HG03045 (cell line): ENCODE results near the gene SCUBE2.

Source experiments
- ATAC-seq: cut with Tn5 transposase; IDR thresholded peaks from one replicate; pipeline ENCODE4 v1.9.1; 2021; ENCODE audit warnings: mild to moderate bottlenecking, moderate library complexity; ENCODE audit not compliant: unreplicated experiment

SCUBE2 gene

GRCh38 chr11:9049959-9050358, 41.4 kb downstream of the SCUBE2 start:
- ATAC-seq, result no peak

GRCh38 chr11:9047964-9048523, 43.4 kb downstream of the SCUBE2 start:
- ATAC-seq, result no peak

- no peak for ATAC-seq
Measured at GRCh38 chr11:9046481-9046880, 44.9 kb downstream of the SCUBE2 start.

GRCh38 chr11:9042488-9042887, 48.9 kb downstream of the SCUBE2 start:
- no peak for ATAC-seq

DNA sequence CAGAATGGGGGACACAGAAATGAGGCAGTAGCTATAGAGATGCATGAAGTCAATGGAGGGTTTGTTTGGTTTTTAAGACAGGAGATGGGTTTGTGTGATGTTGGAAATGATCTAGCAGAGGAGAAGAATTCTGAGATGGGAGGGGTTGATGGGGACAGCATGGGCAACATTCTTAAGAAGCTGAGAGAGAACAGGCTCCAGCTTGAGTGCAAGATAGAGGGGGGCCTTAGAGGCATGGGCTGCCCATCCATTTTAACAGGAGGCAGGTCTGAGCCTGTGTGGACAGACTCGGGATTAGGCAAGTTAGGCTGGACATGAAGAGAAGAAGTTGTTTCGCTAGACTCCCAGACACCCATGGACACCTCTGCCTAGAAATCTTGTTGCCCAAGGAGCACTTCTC, 49.7 kb downstream of the SCUBE2 start:
- ATAC-seq, result no peak

- ATAC-seq, result no peak
Measured at GRCh38 chr11:9040410-9040809, 51.0 kb downstream of the SCUBE2 start.

DNA sequence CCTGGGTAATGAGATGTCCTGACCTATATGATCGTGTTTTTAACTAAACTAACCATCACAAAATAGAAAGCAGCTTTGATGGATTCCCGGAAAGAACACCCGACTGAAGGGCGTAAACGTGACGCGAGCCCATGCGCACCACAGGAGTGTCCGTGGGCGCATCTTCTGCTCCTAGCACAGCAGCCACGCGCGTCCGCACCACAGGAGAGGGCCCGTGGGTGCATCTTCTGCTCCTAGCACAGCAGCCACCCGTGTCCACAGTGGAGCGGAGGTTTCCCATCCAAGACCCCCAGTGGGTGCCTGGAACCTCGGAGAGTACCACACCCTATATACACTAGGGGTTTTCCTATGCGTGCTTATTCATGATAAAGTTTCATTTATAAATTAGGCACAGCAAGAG, 51.5 kb downstream of the SCUBE2 start:
- ATAC-seq, result no peak

GRCh38 chr11:9039198-9039597, 52.2 kb downstream of the SCUBE2 start:
- no peak for ATAC-seq

DNA sequence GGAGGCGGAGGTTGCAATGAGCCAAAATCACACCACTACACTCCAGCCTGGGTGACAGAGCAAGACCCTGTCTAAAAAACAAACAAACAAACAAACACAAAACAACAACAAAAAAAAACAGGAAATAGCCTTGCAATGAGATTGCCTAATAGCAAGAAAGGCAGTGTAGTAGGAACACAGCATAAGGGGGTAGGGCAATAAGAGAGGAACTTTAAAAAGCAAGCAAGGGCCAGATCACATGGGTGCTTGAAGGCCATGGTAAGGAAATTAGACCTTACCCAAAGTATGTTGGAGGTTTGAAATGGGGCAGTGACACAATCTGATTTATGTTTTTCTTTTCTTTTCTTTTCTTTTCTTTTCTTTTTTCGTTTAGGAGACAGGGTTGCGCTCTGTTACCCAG, 52.9 kb downstream of the SCUBE2 start:
- no peak for ATAC-seq

DNA sequence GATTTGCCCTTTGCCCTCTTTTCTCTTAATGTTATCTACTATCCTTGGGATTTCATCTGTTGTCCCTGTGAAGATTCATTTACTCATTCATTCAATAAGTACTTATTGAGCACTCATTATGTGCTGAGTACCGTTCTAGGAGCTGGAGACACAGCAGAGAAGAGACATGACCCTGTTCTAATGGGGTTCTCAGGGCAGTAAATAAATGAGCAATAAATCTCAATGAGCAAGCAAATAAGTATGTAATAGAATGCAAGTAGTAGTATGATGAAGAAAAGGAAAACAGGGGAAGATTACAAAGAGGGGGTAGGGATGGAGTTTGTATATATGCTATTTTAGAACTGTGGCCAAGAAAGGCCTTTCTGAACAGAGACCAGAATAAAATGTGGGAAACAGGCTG, 53.4 kb downstream of the SCUBE2 start:
- ATAC-seq, result no peak

DNA sequence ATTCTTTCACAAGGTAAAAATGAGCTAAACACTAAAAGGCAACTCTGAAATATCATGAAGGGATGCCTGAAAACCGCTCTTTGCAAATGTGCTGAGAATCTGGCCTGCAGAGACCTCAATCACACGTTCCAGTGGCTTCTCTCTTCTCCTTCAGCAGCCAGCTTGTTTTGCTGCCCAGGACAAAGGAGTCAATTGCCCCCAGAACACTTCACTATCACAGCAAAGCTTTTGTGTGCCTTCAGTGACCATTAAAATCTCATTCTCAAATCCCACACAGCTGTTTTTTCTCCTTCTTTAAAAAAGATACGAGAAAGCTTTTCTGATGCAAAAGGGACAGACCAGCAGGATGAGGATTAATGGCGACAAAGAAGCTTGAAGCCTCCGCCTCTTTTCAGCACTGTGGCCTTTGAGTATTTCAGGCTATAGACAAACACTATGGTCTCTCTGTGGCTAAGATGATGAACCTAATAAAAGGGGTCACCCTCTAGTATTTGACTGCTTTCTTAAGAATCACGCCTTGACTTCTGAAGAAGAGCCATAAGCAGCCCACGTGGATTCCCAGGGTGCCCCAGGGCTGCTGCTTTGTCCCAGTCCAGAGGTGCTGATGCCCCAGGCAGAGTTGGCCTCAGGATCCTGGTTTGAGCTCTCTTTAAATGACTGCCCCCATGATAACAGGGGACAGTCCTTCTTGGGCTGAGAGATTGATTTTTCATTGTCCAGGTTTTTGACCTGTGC, 54.2 kb downstream of the SCUBE2 start:
- ATAC-seq, result no peak

GRCh38 chr11:9030601-9031000, 60.8 kb downstream of the SCUBE2 start:
- no peak for ATAC-seq

- ATAC-seq, result no peak
Measured at GRCh38 chr11:9029422-9029821, 62.0 kb downstream of the SCUBE2 start.

DNA sequence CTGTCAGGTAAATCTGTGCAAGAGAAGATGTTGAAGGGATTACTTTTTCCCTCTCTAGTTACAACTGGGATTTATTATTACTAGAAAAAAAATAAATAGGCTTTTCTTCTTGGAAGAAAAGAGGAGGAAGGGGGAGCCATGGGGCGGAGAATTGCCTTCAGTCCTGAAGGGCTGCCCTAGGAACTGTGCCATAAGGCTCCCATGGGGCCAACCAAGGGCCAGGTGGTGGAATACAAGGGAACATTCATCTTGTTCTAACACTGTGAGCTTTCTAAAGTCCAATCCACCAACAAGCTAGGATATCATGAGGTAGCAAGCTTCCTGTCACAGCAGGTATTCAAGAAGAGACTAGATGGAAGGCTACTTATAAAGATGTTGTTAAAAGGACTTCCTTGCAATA, 62.8 kb downstream of the SCUBE2 start:
- ATAC-seq, result no peak

- no peak for ATAC-seq
Measured at GRCh38 chr11:9025101-9025850, 66.1 kb downstream of the SCUBE2 start.

DNA sequence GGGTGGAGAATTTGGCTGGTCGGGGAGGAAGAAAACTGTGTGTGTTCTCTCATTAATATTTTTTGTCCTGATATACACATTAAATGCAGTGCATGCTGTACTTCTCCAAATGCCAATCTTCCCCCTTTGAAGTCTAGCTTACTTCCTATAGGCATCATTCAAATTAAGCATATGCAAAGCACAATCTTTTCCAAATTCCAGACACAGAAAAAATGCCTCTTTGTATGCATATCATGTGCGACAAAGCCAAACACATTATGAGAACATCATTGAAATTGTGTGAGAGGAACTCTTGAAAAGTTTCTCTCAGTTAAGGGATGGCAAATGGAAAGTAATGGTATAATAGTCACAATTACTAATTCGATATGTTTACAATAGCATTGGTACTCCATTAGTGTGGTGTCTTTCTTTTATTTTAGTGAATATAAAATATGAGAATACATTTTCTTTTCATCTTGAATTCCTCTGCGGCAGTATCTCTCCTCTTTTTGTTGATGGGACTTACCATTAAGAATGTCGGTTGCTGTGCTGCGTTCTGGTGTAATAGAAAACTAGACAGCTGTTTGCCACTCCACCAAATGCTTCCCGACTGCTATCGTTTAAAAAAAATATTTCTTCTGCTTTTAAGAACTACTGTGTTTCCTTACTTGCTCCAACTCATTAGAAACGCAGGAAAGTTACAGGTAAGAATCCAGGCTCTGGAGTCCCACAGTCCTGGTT, 68.3 kb downstream of the SCUBE2 start:
- no peak for ATAC-seq

- no peak for ATAC-seq
Measured at GRCh38 chr11:9020916-9021315, 70.5 kb downstream of the SCUBE2 start.

GRCh38 chr11:9019861-9020260, 71.5 kb downstream of the SCUBE2 start:
- ATAC-seq, result no peak

- no peak for ATAC-seq
Measured at GRCh38 chr11:9017773-9018172, 73.6 kb downstream of the SCUBE2 start.

DNA sequence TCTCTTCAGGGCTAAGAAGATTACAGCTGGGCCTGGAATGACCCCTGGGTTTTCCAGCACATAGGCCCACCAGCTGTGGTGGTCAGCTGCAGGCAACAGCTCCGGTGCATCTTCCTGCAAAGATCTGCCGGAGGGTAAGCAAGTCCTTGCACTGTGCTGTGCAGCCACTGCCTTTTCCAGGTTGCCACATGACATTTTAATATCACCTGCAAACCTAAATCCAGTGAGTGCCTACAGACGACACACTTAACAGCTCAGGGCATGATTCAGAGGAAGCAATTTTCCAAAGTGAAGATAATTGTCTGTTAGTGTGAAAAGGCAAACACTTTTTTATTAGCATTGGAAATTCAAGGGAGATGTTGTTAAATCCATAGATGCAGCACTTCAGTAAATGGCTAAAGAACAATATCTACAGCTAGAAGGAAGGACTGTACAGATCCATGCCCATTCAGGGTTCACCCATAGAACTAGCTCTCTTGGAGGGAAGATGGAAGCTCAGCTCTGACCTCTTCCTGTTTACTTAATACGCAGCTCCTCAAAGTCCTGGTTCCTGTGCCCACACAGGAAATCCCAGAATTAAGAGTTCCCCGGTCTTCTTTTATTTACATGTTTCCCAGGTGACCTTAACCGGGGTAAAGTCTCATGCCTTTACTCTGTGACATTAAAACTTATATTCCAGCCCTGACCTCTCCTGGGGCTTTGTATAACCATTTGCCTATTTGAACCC, 74.3 kb downstream of the SCUBE2 start:
- ATAC-seq, result no peak

GRCh38 chr11:9015677-9016076, 75.7 kb downstream of the SCUBE2 start:
- peak; percentile 78 for ATAC-seq
